GM19099 (cell line): ENCODE data around the gene COL6A3.

Source experiments
- POLR2A ChIP-seq: IDR thresholded peaks from 3 replicates; pipeline ENCODE4 v1.6.1; 2011; ENCODE audit warnings: low read depth; ENCODE audit not compliant: insufficient read length; ENCODE audit errors: extremely low read depth

Gene COL6A3

GRCh38 chr2:237413777-237414661, at the start of gene COL6A3:
Gene COL6A3 (minus strand): TSS chr2:237414164. CDS start chr2:237396817, 17,347 bp downstream.
- TF ChIP-seq POLR2A = no peak

- TF ChIP-seq POLR2A = no peak
These were observed 45.8 kb upstream of the COL6A3 start for GRCh38 chr2:237459741-237460174.

- no peak for TF ChIP-seq POLR2A
These were observed 45.3 kb upstream of the COL6A3 start for GRCh38 chr2:237459226-237459625.

GRCh38 chr2:237458519-237458918, 44.6 kb upstream of the COL6A3 start:
- TF ChIP-seq POLR2A = no peak

GRCh38 chr2:237457388-237457941, 43.5 kb upstream of the COL6A3 start:
- no peak for TF ChIP-seq POLR2A

- no peak for TF ChIP-seq POLR2A
These were observed 42.4 kb upstream of the COL6A3 start for GRCh38 chr2:237456200-237456843.

- no peak for TF ChIP-seq POLR2A
These were observed 41.8 kb upstream of the COL6A3 start for GRCh38 chr2:237455764-237456163.

GRCh38 chr2:237453671-237454070, 39.7 kb upstream of the COL6A3 start:
- no peak for TF ChIP-seq POLR2A

GRCh38 chr2:237452861-237453260, 38.9 kb upstream of the COL6A3 start:
- TF ChIP-seq POLR2A = no peak

GRCh38 chr2:237451643-237452469, 37.9 kb upstream of the COL6A3 start:
- TF ChIP-seq POLR2A = no peak

GRCh38 chr2:237450583-237450982, 36.6 kb upstream of the COL6A3 start:
- TF ChIP-seq POLR2A = no peak

GRCh38 chr2:237450108-237450507, 36.1 kb upstream of the COL6A3 start:
- TF ChIP-seq POLR2A = no peak

- no peak for TF ChIP-seq POLR2A
These were observed 35.4 kb upstream of the COL6A3 start for GRCh38 chr2:237449193-237449881.

- TF ChIP-seq POLR2A = no peak
These were observed 34.7 kb upstream of the COL6A3 start for GRCh38 chr2:237448626-237449025.
